ENCODE results near the gene PDYN.

DNA sequence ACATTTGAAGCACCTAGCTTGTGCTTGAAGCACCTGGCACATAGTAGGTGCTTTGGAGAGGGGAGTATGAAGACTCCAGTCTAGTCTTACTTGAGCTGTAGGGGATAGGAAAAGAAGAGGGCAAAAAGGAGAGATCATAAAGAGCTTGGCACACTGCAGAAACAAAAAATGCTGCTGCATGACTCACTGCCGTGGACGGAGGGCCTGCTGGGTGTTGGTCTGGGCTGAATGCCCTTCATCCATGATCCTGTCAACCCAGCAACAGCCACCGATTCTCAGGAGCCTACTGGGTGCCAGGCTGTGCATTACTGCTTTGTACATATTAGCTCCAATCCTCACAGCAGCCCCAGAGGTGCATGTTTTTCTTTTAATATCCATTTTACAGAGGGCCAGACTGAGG lies 6.0 kb downstream of the PDYN start:
- TF ChIP-seq YY1 (IDR thresholded peaks at IDR 0.05; ENCODE audit: insufficient read depth, insufficient read length) (no peak), SUZ12 (IDR thresholded peaks at IDR 0.05; ENCODE audit: extremely low read depth, insufficient read depth, insufficient read length) (no peak)

Measured in NT2/D1 (cell line).